Esophagus (tissue), 2 donors: Measurements from ENCODE around the gene TSSC4. TPM values are rescaled to one million over a fixed set of nuclear protein-coding genes. Genes with fewer than 3 reads are reported as not detected.
A peak's percentile ranks its signal among the peaks of the same experiment; 100 is the strongest.

ENCODE experiments used
- H3K27ac ChIP-seq, 2 donors: one replicate each; pipeline ENCODE4 v1.5.1; 2013; ENCODE audit warnings: low read depth in 2 of 2, mild to moderate bottlenecking in 2 of 2, inconsistent platforms in 1 of 2, low read length in 1 of 2, moderate library complexity in 1 of 2
- H3K27me3 ChIP-seq, 2 donors: one replicate each; pipeline ENCODE4 v1.6.1; 2013; ENCODE audit warnings: low read length in 2 of 2, control low read depth in 1 of 2, mild to moderate bottlenecking in 1 of 2; ENCODE audit not compliant: insufficient read depth in 2 of 2, control insufficient read depth in 1 of 2
- H3K36me3 ChIP-seq, 2 donors: one replicate each; pipeline ENCODE4 v1.6.1; 2013; ENCODE audit warnings: low read length in 1 of 2; ENCODE audit not compliant: control insufficient read depth in 2 of 2, insufficient read depth in 2 of 2
- H3K4me1 ChIP-seq, 2 donors: one replicate each; pipeline ENCODE4 v1.6.1; 2013; ENCODE audit warnings: low read length in 1 of 2; ENCODE audit not compliant: control insufficient read depth in 2 of 2, insufficient read depth in 2 of 2
- H3K4me3 ChIP-seq, 2 donors: one replicate each; pipeline ENCODE4 v1.5.1; 2013; ENCODE audit warnings: low read length in 2 of 2, mild to moderate bottlenecking in 2 of 2, low read depth in 1 of 2, moderate library complexity in 1 of 2
- H3K9me3 ChIP-seq, 2 donors: one replicate each; pipeline ENCODE4 v1.6.1; 2013; ENCODE audit warnings: mild to moderate bottlenecking in 2 of 2, low read depth in 1 of 2, low read length in 1 of 2, moderate library complexity in 1 of 2; ENCODE audit not compliant: control insufficient read depth in 2 of 2, insufficient read depth in 1 of 2
- WGBS, 2 donors: extraction: QIAGEN DNeasy Blood & Tissue Kit; methylation state at CpG; one replicate each; pipeline ENCODE4 v1.1.7; 2013; 5-methylcytosine and 5-hydroxymethylcytosine counted together
- polyA plus RNA-seq, 2 donors: library from polyadenylated mRNA; stranded (reverse); fragments of 200-250 nt; gene quantifications; one replicate each; pipeline ENCODE4 v1.2.3, GENCODE V29; 2013
- donor health status: healthy with polysubstance abuse.
- donor health status: Bipolar disorder and iron deficiency.

The TSSC4 gene
- polyA plus RNA-seq, 2 donors = 29.5 to 34.6 TPM

DNA sequence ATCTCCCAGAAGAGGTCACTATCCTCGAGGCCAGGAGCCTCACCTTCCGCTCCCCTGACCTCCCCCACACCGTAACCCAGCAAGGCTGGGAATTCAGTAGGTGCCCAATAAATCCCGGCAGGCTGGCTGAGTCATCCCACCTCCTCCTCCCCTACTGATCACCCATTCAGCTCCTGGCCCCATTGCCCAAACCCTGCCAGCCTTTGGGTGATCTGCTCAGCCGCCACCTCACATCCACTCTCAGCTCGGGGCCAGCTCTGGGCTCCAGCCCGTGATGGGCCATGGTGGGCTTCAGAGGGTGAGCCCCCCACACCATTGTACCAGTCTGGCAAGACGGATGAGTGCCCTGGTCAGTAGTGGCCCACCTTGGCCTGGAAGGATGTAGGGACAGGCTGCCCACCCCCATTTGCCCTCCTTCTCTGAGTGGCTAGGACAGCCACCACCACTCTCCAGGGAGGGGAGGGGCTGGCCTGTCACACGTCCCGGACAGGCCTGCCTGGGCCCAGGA is 35.5 kb downstream of the TSSC4 start:
- Histone ChIP-seq H3K27ac (no peak overlapping the region), H3K4me1 (no peaks in the 10 kb centered on the region), H3K27me3 (no peaks in the 10 kb centered on the region), H3K9me3 (peaks cover 0 to 8% of the 10 kb centered on the region in 2 donors), H3K36me3 (no peaks in the 10 kb centered on the region), H3K4me3 (no peak overlapping the region)
- 73 to 82% methylated on average over 8 to 10 of the region's 10 CpGs for WGBS, 2 donors

DNA sequence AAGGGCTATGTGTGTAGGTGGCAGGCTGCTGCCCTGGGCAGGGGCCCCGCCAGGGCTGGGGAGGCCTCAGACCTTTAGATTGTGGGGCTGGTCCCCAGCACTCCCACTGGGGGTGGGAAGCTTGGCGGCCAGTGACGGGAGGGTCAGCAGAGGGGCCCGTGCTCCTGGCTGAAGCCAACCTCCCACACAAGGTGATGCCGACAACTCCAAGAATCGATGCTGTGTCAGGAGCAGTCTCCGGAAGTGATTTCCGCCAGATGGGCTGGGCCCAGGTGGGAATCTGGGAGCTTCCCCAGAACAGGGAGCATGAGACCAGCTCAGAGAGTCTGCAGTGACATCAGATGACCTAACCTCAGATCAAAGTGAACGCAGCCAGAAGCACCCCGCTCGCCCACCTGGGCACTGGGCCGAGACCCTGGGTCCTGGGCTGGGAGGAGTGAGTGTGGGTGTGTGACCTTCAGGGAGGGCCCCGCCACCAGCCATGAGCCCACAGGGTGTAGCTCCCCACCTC is 36.0 kb downstream of the TSSC4 start:
- 86 to 88% methylated on average over 13 of the region's 13 CpGs for WGBS, 2 donors
- no peaks in the 10 kb centered on the region for H3K4me1 ChIP-seq

DNA sequence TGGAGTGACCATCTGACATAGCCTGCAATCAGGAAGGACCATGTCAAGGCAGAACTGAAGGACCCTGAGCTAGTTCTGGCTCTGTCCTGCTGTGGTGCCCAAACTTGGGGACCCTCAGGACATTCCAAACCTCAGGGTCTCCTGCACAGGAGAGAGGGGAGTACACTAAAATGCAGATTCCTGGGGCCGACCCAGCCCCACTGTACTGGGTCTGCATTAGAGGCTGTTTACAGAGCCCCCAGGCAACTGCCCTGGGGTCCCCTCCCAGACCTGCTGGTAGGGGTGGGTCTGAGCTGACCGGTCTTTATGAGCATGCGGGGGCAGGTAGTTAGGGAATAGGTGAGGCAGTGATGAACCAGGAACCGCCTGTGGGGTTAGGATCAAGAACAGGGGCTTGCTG is 37.0 kb downstream of the TSSC4 start:
- 84 to 87% methylated on average over 4 of the region's 4 CpGs for WGBS, 2 donors
- H3K27me3 ChIP-seq = no peaks in the 10 kb centered on the region

More for the DNA sequence above, 36.0 kb downstream of the TSSC4 start:
- peaks cover 0 to 8% of the 10 kb centered on the region in 2 donors for H3K9me3 ChIP-seq
- no peaks in the 10 kb centered on the region for H3K36me3 ChIP-seq
- no peaks in the 10 kb centered on the region for H3K27me3 ChIP-seq
- no peak overlapping the region for H3K27ac ChIP-seq
- no peak overlapping the region for H3K4me3 ChIP-seq

DNA sequence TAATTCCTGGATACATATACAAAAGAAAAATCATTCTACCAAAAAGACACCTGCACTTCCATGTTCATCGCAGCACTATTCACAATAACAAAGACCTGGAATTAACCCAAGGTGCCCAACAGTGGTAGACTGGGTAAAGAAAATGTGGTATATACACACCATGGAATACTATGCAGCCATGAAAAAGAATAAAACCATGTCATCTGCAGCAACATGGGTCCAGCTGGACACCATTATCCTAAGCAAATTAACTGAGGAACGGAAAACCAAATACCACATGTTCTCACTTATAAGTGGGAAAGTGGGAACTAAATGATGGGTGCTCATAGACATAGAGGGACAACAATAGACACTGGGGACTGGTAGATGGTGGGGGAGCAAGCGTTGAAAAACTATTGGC is 39.3 kb downstream of the TSSC4 start:
- no peak overlapping the region for H3K4me3 ChIP-seq
- WGBS, 2 donors = 95 to 97% methylated on average over 3 of the region's 3 CpGs
- H3K27ac ChIP-seq = no peak overlapping the region

More for the DNA sequence above, 37.0 kb downstream of the TSSC4 start:
- Histone ChIP-seq H3K9me3 (peaks cover 0 to 8% of the 10 kb centered on the region in 2 donors), H3K36me3 (no peaks in the 10 kb centered on the region), H3K27ac (no peak overlapping the region), H3K4me3 (no peak overlapping the region), H3K4me1 (no peaks in the 10 kb centered on the region)

DNA sequence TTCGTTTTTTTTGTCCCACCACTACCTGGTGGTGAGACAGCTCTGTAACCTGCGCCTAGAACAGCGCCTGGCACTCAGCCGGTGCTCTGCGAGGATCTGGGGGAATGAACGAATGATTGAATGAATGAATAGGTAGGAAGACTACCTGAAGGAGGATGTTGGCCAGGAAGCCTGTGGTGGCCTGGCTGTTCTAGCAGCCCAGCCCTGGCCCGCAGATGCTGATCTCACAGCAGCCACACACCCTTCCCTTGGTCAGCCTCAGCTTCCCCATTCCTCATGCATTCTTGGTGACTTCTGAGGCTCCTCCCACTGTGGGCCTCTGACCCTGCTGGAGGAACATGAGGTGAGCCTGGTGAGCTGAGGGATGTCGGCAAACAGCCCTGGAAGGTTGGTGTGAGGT is 40.1 kb downstream of the TSSC4 start:
- no peaks in the 10 kb centered on the region for H3K27me3 ChIP-seq
- no peak overlapping the region for H3K4me3 ChIP-seq
- no peaks in the 10 kb centered on the region for H3K36me3 ChIP-seq
- 69 to 78% methylated on average over 8 of the region's 8 CpGs for WGBS, 2 donors
- no peak overlapping the region for H3K27ac ChIP-seq
- peaks cover 7 to 10% of the 10 kb centered on the region in 2 donors for H3K4me1 ChIP-seq
- peaks cover 0 to 4% of the 10 kb centered on the region in 2 donors for H3K9me3 ChIP-seq

More for the DNA sequence above, 39.3 kb downstream of the TSSC4 start:
- Histone ChIP-seq H3K4me1 (peaks cover 3 to 4% of the 10 kb centered on the region in 2 donors), H3K9me3 (peaks cover 0 to 4% of the 10 kb centered on the region in 2 donors), H3K36me3 (no peaks in the 10 kb centered on the region), H3K27me3 (no peaks in the 10 kb centered on the region)

DNA sequence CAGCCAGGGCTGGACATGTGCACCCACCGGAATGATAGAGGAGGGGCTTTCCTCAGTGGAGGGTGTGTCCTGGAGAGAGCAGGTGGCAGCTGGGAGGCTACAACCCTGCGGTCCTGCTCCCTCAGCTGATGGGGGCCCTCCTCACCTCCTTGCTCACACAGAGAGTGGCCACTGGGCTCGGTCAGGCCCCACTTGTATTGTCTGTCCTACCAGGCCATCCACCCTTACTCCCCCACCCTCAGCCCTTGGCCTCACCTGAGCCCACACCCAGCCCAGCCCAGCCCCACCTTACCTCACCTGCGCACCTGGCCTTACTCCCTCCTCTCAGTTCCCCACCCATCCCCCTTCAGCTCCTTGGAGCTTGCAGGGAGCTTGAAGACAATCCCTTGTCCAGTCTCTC is 40.6 kb downstream of the TSSC4 start:
- H3K27me3 ChIP-seq = no peaks in the 10 kb centered on the region
- H3K27ac ChIP-seq = no peak overlapping the region
- H3K36me3 ChIP-seq = no peaks in the 10 kb centered on the region
- peaks cover 7 to 10% of the 10 kb centered on the region in 2 donors for H3K4me1 ChIP-seq
- peaks cover 0 to 4% of the 10 kb centered on the region in 2 donors for H3K9me3 ChIP-seq
- 77% methylated on average over 4 of the region's 4 CpGs for WGBS, 2 donors
- no peak overlapping the region for H3K4me3 ChIP-seq

DNA sequence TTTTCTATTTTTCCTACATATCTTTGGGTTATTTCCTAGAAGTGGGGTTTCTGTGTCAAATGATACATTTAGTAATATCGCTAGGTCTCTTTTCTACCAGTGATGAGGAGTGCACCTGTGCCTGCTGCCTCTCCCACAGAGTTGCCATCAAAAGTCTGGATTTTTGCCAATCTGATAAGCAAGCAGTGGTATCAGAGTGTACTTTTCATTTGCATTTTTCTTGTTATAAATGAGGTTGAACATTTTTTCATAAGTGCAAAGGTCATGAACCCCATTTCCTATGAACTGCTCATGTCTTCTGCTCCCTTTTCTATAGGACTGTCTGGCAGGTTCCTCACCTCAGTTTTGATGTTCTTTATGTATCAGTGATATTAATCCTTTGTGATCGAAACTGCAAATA is 42.0 kb downstream of the TSSC4 start:
- Histone ChIP-seq H3K9me3 (peaks cover 0 to 4% of the 10 kb centered on the region in 2 donors), H3K4me1 (peaks cover 7 to 10% of the 10 kb centered on the region in 2 donors), H3K27me3 (no peaks in the 10 kb centered on the region), H3K36me3 (no peaks in the 10 kb centered on the region), H3K4me3 (no peak overlapping the region), H3K27ac (no peak overlapping the region)
- WGBS, 2 donors = 77 to 92% methylated on average over 2 of the region's 2 CpGs

DNA sequence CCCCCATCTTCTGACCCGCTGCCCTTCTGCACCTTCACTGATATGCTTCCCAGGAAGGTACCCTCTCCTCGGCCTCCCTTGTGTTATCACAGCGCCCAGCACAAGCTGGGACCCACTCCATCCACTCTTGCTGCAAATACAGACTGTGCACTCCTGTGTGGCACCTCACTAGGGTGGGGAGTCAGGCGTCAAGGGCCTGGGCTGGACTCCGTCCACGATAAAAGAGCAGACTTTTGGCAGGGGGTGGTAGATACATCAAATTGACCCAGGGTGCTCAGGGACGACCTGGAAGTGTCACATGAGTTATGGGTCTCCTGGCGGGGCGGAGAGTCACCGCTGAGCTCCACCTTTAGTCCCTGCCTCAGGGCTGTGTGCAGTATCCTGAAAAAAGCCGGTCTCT is 42.9 kb downstream of the TSSC4 start:
- no peak overlapping the region for H3K27ac ChIP-seq

DNA sequence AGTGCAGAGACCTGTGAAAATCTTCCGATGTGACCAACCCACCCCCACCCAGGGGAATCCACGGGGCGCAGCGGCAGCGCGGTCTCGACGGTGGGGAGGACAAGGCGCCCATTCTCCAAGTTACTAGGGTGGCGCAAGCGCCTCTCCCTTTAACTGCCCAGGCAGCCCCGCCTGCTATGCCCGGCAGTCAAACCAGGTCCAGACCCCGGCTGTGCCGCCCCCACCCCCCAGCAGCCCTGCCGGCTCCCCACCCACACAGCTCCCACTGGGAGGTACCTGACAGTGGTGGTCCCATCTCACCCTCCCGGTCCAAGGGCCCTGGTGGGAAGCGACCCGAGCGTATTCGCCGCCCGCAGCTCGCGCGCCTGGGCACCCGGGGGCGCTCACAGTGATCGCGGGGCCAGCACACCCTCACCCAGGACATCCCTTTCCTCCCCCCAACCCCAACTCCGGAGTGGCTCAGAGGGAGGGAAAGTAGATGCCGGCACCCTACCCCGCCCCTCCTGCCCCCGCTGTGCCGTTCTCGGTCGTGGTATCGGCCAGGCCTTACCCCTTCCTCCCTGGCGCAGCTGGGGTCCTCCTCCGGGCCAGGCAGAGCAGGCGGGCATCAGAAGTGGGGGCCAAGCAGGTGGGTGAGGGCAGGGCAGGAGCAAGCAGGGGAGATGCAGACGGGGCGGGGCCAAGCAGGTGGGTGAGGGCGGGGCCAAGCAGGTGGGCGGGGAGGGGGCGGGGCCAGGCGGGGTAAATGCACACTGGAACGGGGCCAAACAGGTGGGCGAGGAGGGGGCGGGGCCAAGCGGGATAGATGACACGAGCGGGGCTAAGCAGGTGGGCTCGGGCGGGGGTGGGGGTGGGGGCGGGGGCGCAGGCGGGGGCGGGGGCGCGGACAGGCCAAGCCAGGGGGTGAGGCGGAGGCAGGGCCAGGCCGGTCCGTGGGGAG is 43.6 kb downstream of the TSSC4 start, which contains the start of gene TRPM5:
Gene TRPM5, minus strand, starts transcription at position 634 of the 940 bp plus-strand sequence. CDS start 21,478 bp downstream, outside the sequence.
- no peaks in the 10 kb centered on the region for H3K36me3 ChIP-seq
- peaks cover 7 to 10% of the 10 kb centered on the region in 2 donors for H3K4me1 ChIP-seq
- WGBS, 2 donors = 8 to 9% methylated on average over 40 to 62 of the region's 64 CpGs
- no peaks in the 10 kb centered on the region for H3K27me3 ChIP-seq
- H3K4me3 ChIP-seq = peak within 1 kb of the TSS; percentile 41 to 44
- H3K9me3 ChIP-seq = peaks cover 0 to 4% of the 10 kb centered on the region in 2 donors
- no peak within 1 kb of the TSS for H3K27ac ChIP-seq

More for the DNA sequence above, 42.9 kb downstream of the TSSC4 start:
- peaks cover 7 to 10% of the 10 kb centered on the region in 2 donors for H3K4me1 ChIP-seq
- H3K27me3 ChIP-seq = no peaks in the 10 kb centered on the region
- 41 to 58% methylated on average over 11 of the region's 11 CpGs for WGBS, 2 donors
- no peak overlapping the region for H3K4me3 ChIP-seq
- H3K9me3 ChIP-seq = peaks cover 0 to 4% of the 10 kb centered on the region in 2 donors
- no peaks in the 10 kb centered on the region for H3K36me3 ChIP-seq
